Measurements from ENCODE around the gene ZNF277.
"Not testable (repeated sequence)": the region's sequence is repeated elsewhere in the genome, so short reads cannot be mapped to it uniquely, and the experiment has no call there.

The ZNF277 gene

GRCh38 chr7:112248598-112248997, 42.1 kb downstream of the ZNF277 start:
- H3K27ac ChIP-seq (ENCODE audit: low read depth, low read length) = no peak overlapping the region
- H3K9me3 ChIP-seq (ENCODE audit: control insufficient read depth in 1 of 2, low read length in 2 of 2) = no peaks in the 10 kb centered on the region
- H3K9ac ChIP-seq (ENCODE audit: low read depth in 1 of 2, low read length in 2 of 2) = no peak overlapping the region
- no peak overlapping the region for H3K4me3 ChIP-seq (ENCODE audit: low read depth in 1 of 2, low read length in 2 of 2)
- H3K4me1 ChIP-seq (ENCODE audit: control insufficient read depth in 1 of 2, insufficient read depth in 2 of 2, low read length in 2 of 2) = no peaks in the 10 kb centered on the region
- no peaks in the 10 kb centered on the region for H3K36me3 ChIP-seq (ENCODE audit: control insufficient read depth in 1 of 2, insufficient read depth in 2 of 2, low read length in 2 of 2)
- no peaks in the 10 kb centered on the region for H3K27me3 ChIP-seq (ENCODE audit: control insufficient read depth in 1 of 2, insufficient read depth in 2 of 2, low read length in 2 of 2)

- H3K27ac ChIP-seq (ENCODE audit: low read depth, low read length); H3K27me3 ChIP-seq (ENCODE audit: control insufficient read depth in 1 of 2, insufficient read depth in 2 of 2, low read length in 2 of 2); H3K36me3 ChIP-seq (ENCODE audit: control insufficient read depth in 1 of 2, insufficient read depth in 2 of 2, low read length in 2 of 2); H3K9ac ChIP-seq (ENCODE audit: low read depth in 1 of 2, low read length in 2 of 2); H3K4me1 ChIP-seq (ENCODE audit: control insufficient read depth in 1 of 2, insufficient read depth in 2 of 2, low read length in 2 of 2); H3K4me3 ChIP-seq (ENCODE audit: low read depth in 1 of 2, low read length in 2 of 2); H3K9me3 ChIP-seq (ENCODE audit: control insufficient read depth in 1 of 2, low read length in 2 of 2): not testable (repeated sequence)
Observed at GRCh38 chr7:112249967-112250366, 43.5 kb downstream of the ZNF277 start.

- H3K9ac ChIP-seq (ENCODE audit: low read depth in 1 of 2, low read length in 2 of 2) = no peak overlapping the region
- peaks cover 0 to 3% of the 10 kb centered on the region in 2 donors for H3K4me1 ChIP-seq (ENCODE audit: control insufficient read depth in 1 of 2, insufficient read depth in 2 of 2, low read length in 2 of 2)
- H3K36me3 ChIP-seq (ENCODE audit: control insufficient read depth in 1 of 2, insufficient read depth in 2 of 2, low read length in 2 of 2) = no peaks in the 10 kb centered on the region
- H3K27me3 ChIP-seq (ENCODE audit: control insufficient read depth in 1 of 2, insufficient read depth in 2 of 2, low read length in 2 of 2) = no peaks in the 10 kb centered on the region
- no peak overlapping the region for H3K27ac ChIP-seq (ENCODE audit: low read depth, low read length)
- H3K4me3 ChIP-seq (ENCODE audit: low read depth in 1 of 2, low read length in 2 of 2) = no peak overlapping the region
- no peaks in the 10 kb centered on the region for H3K9me3 ChIP-seq (ENCODE audit: control insufficient read depth in 1 of 2, low read length in 2 of 2)
Observed at GRCh38 chr7:112252141-112252540, 45.6 kb downstream of the ZNF277 start.

GRCh38 chr7:112252691-112253090, 46.2 kb downstream of the ZNF277 start:
- Histone ChIP-seq H3K4me1 (ENCODE audit: control insufficient read depth in 1 of 2, insufficient read depth in 2 of 2, low read length in 2 of 2) (peaks cover 0 to 5% of the 10 kb centered on the region in 2 donors), H3K27ac (ENCODE audit: low read depth, low read length) (no peak overlapping the region), H3K36me3 (ENCODE audit: control insufficient read depth in 1 of 2, insufficient read depth in 2 of 2, low read length in 2 of 2) (no peaks in the 10 kb centered on the region), H3K9me3 (ENCODE audit: control insufficient read depth in 1 of 2, low read length in 2 of 2) (no peaks in the 10 kb centered on the region), H3K9ac (ENCODE audit: low read depth in 1 of 2, low read length in 2 of 2) (no peak overlapping the region), H3K4me3 (ENCODE audit: low read depth in 1 of 2, low read length in 2 of 2) (no peak overlapping the region), H3K27me3 (ENCODE audit: control insufficient read depth in 1 of 2, insufficient read depth in 2 of 2, low read length in 2 of 2) (no peaks in the 10 kb centered on the region)

GRCh38 chr7:112254156-112254555, 47.7 kb downstream of the ZNF277 start:
- Histone ChIP-seq H3K9me3 (ENCODE audit: control insufficient read depth in 1 of 2, low read length in 2 of 2) (no peaks in the 10 kb centered on the region), H3K27ac (ENCODE audit: low read depth, low read length) (no peak overlapping the region), H3K9ac (ENCODE audit: low read depth in 1 of 2, low read length in 2 of 2) (no peak overlapping the region)

GRCh38 chr7:112254709-112255387, 48.4 kb downstream of the ZNF277 start:
- H3K27me3 ChIP-seq (ENCODE audit: control insufficient read depth in 1 of 2, insufficient read depth in 2 of 2, low read length in 2 of 2) = no peaks in the 10 kb centered on the region
- H3K9ac ChIP-seq (ENCODE audit: low read depth in 1 of 2, low read length in 2 of 2) = no peak overlapping the region
- H3K4me1 ChIP-seq (ENCODE audit: control insufficient read depth in 1 of 2, insufficient read depth in 2 of 2, low read length in 2 of 2) = peaks cover 0 to 5% of the 10 kb centered on the region in 2 donors
- H3K27ac ChIP-seq (ENCODE audit: low read depth, low read length) = no peak overlapping the region
- H3K36me3 ChIP-seq (ENCODE audit: control insufficient read depth in 1 of 2, insufficient read depth in 2 of 2, low read length in 2 of 2) = no peaks in the 10 kb centered on the region
- H3K9me3 ChIP-seq (ENCODE audit: control insufficient read depth in 1 of 2, low read length in 2 of 2) = no peaks in the 10 kb centered on the region
- no peak overlapping the region for H3K4me3 ChIP-seq (ENCODE audit: low read depth in 1 of 2, low read length in 2 of 2)

More at GRCh38 chr7:112254156-112254555, 47.7 kb downstream of the ZNF277 start:
- no peaks in the 10 kb centered on the region for H3K36me3 ChIP-seq (ENCODE audit: control insufficient read depth in 1 of 2, insufficient read depth in 2 of 2, low read length in 2 of 2)
- H3K4me3 ChIP-seq (ENCODE audit: low read depth in 1 of 2, low read length in 2 of 2) = no peak overlapping the region
- H3K4me1 ChIP-seq (ENCODE audit: control insufficient read depth in 1 of 2, insufficient read depth in 2 of 2, low read length in 2 of 2) = peaks cover 0 to 5% of the 10 kb centered on the region in 2 donors
- no peaks in the 10 kb centered on the region for H3K27me3 ChIP-seq (ENCODE audit: control insufficient read depth in 1 of 2, insufficient read depth in 2 of 2, low read length in 2 of 2)

- H3K9me3 ChIP-seq (ENCODE audit: control insufficient read depth in 1 of 2, low read length in 2 of 2) = no peaks in the 10 kb centered on the region
- peaks cover 0 to 5% of the 10 kb centered on the region in 2 donors for H3K4me1 ChIP-seq (ENCODE audit: control insufficient read depth in 1 of 2, insufficient read depth in 2 of 2, low read length in 2 of 2)
- no peaks in the 10 kb centered on the region for H3K36me3 ChIP-seq (ENCODE audit: control insufficient read depth in 1 of 2, insufficient read depth in 2 of 2, low read length in 2 of 2)
- no peak overlapping the region for H3K27ac ChIP-seq (ENCODE audit: low read depth, low read length)
- no peak overlapping the region for H3K4me3 ChIP-seq (ENCODE audit: low read depth in 1 of 2, low read length in 2 of 2)
- no peaks in the 10 kb centered on the region for H3K27me3 ChIP-seq (ENCODE audit: control insufficient read depth in 1 of 2, insufficient read depth in 2 of 2, low read length in 2 of 2)
- H3K9ac ChIP-seq (ENCODE audit: low read depth in 1 of 2, low read length in 2 of 2) = no peak overlapping the region
Observed at GRCh38 chr7:112255388-112255720, 48.9 kb downstream of the ZNF277 start.

- Histone ChIP-seq H3K9ac (ENCODE audit: low read depth in 1 of 2, low read length in 2 of 2) (no peak overlapping the region), H3K4me1 (ENCODE audit: control insufficient read depth in 1 of 2, insufficient read depth in 2 of 2, low read length in 2 of 2) (peaks cover 0 to 5% of the 10 kb centered on the region in 2 donors), H3K4me3 (ENCODE audit: low read depth in 1 of 2, low read length in 2 of 2) (no peak overlapping the region), H3K9me3 (ENCODE audit: control insufficient read depth in 1 of 2, low read length in 2 of 2) (no peaks in the 10 kb centered on the region), H3K36me3 (ENCODE audit: control insufficient read depth in 1 of 2, insufficient read depth in 2 of 2, low read length in 2 of 2) (no peaks in the 10 kb centered on the region), H3K27me3 (ENCODE audit: control insufficient read depth in 1 of 2, insufficient read depth in 2 of 2, low read length in 2 of 2) (no peaks in the 10 kb centered on the region), H3K27ac (ENCODE audit: low read depth, low read length) (no peak overlapping the region)
Observed at GRCh38 chr7:112257073-112257472, 50.6 kb downstream of the ZNF277 start.

- peaks cover 5 to 12% of the 10 kb centered on the region in 2 donors for H3K4me1 ChIP-seq (ENCODE audit: control insufficient read depth in 1 of 2, insufficient read depth in 2 of 2, low read length in 2 of 2)
- H3K4me3 ChIP-seq (ENCODE audit: low read depth in 1 of 2, low read length in 2 of 2) = no peak overlapping the region
- H3K9me3 ChIP-seq (ENCODE audit: control insufficient read depth in 1 of 2, low read length in 2 of 2) = no peaks in the 10 kb centered on the region
- no peaks in the 10 kb centered on the region for H3K36me3 ChIP-seq (ENCODE audit: control insufficient read depth in 1 of 2, insufficient read depth in 2 of 2, low read length in 2 of 2)
- H3K27me3 ChIP-seq (ENCODE audit: control insufficient read depth in 1 of 2, insufficient read depth in 2 of 2, low read length in 2 of 2) = no peaks in the 10 kb centered on the region
- H3K27ac ChIP-seq (ENCODE audit: low read depth, low read length) = no peak overlapping the region
- H3K9ac ChIP-seq (ENCODE audit: low read depth in 1 of 2, low read length in 2 of 2) = no peak overlapping the region
Observed at GRCh38 chr7:112260911-112261310, 54.4 kb downstream of the ZNF277 start.

- no peak overlapping the region for H3K27ac ChIP-seq (ENCODE audit: low read depth, low read length)
- H3K27me3 ChIP-seq (ENCODE audit: control insufficient read depth in 1 of 2, insufficient read depth in 2 of 2, low read length in 2 of 2) = no peaks in the 10 kb centered on the region
- H3K9me3 ChIP-seq (ENCODE audit: control insufficient read depth in 1 of 2, low read length in 2 of 2) = no peaks in the 10 kb centered on the region
- peaks cover 5 to 10% of the 10 kb centered on the region in 2 donors for H3K4me1 ChIP-seq (ENCODE audit: control insufficient read depth in 1 of 2, insufficient read depth in 2 of 2, low read length in 2 of 2)
- no peak overlapping the region for H3K9ac ChIP-seq (ENCODE audit: low read depth in 1 of 2, low read length in 2 of 2)
- no peak overlapping the region for H3K4me3 ChIP-seq (ENCODE audit: low read depth in 1 of 2, low read length in 2 of 2)
- no peaks in the 10 kb centered on the region for H3K36me3 ChIP-seq (ENCODE audit: control insufficient read depth in 1 of 2, insufficient read depth in 2 of 2, low read length in 2 of 2)
Observed at GRCh38 chr7:112262036-112262435, 55.5 kb downstream of the ZNF277 start.

All from duodenal mucosa (tissue), 2 donors.